Activated T-helper 1 cell treated with anti-CD3 and anti-CD28 coated beads, Interleukin-12 subunit alpha, Interleukin-12 subunit beta, Interleukin-2, Interleukin-4 antibody, amounts not matched to agents 30 ng/mL and 10 ng/mL and 1 ng/mL, durations not matched to agents 14 hours and 24 hours and 36 hours (primary cell): Measurements from ENCODE around the gene LDHD. TPM values are rescaled to one million over a fixed set of nuclear protein-coding genes. Genes with fewer than 3 reads are reported as not detected.
"Not testable (repeated sequence)": the region's sequence is repeated elsewhere in the genome, so short reads cannot be mapped to it uniquely, and the experiment has no call there.

Experiments
- DNase-seq: peaks from one replicate; pipeline ENCODE4 v3.0.0; 2021; ENCODE audit warnings: low spot score
- H3K27ac Mint-ChIP-seq: one replicate; pipeline ENCODE4 v1.8.0; 2021; ENCODE audit warnings: mild to moderate bottlenecking, mixed read lengths
- H3K27me3 Mint-ChIP-seq: one replicate; pipeline ENCODE4 v1.8.0; 2022; ENCODE audit warnings: mild to moderate bottlenecking, moderate library complexity, mixed read lengths; ENCODE audit not compliant: insufficient read depth
- H3K36me3 Mint-ChIP-seq: one replicate; pipeline ENCODE4 v1.8.0; 2021; ENCODE audit warnings: low read depth, mixed read lengths
- H3K4me1 Mint-ChIP-seq: one replicate; pipeline ENCODE4 v1.8.0; 2021; ENCODE audit warnings: low read depth, mixed read lengths
- H3K4me3 Mint-ChIP-seq: one replicate; pipeline ENCODE4 v1.8.0; 2021; ENCODE audit warnings: mild to moderate bottlenecking, moderate library complexity, mixed read lengths
- H3K9me3 Mint-ChIP-seq: one replicate; pipeline ENCODE4 v1.8.0; 2021; ENCODE audit warnings: mixed read lengths
- intact Hi-C: fragments of 100-400 bp; cut with micrococcal nuclease; formaldehyde crosslinking; loops from one replicate; pipeline ENCODE4 v1.15.1; 2024
- total RNA-seq: library from RNA; stranded (reverse); gene quantifications from 2 replicates; pipeline ENCODE4 v1.2.3, GENCODE V29; 2022

LDHD gene
- total RNA-seq, 1 donor from 2014 or later: 0.26 TPM

DNA sequence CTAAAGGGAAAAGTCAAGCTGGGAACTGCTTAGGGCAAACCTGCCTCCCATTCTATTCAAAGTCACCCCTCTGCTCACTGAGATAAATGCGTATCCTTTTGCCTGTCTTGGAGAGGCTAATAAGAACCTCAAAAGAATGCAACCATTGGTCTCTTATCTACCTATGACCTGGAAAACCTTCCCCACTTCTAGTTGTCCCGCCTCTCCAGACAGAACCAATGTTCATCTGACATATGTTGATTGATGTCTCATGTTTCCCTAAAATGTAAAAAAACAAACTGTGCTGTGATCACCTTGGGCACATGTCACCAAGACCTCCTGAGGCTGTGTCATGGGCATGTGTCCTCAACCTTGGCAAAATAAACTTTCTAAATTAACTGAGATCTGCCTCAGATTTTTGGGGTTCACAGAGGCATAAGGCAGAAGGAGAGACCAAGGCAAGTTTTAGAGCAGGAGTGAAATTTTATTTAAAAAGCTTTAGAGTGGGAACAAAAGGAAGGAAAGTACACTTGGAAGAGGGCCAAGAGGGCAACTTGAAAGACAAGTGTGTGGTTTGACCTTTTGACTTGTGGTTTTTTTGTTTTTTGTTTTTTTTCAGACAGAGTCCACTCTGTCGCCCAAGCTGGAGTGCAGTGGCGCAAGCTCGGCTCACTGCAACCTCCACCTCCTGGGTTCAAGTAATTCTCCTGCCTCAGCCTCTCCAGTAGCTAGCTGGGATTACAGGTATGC lies 13.0 kb upstream of the LDHD start:
- peaks cover 16% of the 10 kb centered on the region for H3K9me3 Mint-ChIP-seq
- H3K27ac Mint-ChIP-seq, H3K4me3 Mint-ChIP-seq, H3K4me1 Mint-ChIP-seq, H3K36me3 Mint-ChIP-seq, intact Hi-C loops, DNase-seq, H3K27me3 Mint-ChIP-seq: not testable (repeated sequence)

- H3K9me3 Mint-ChIP-seq: peaks cover 16% of the 10 kb centered on the region
- no peak overlapping the region for H3K27ac Mint-ChIP-seq
- intact Hi-C loops: no loop called here
- DNase-seq: no peak
- no peak overlapping the region for H3K4me3 Mint-ChIP-seq
- peaks cover 9% of the 10 kb centered on the region for H3K4me1 Mint-ChIP-seq
- H3K27me3 Mint-ChIP-seq: peaks cover 2% of the 10 kb centered on the region
- peaks cover 1% of the 10 kb centered on the region for H3K36me3 Mint-ChIP-seq
Measured at GRCh38 chr16:75127713-75128415, 11.3 kb upstream of the LDHD start.

DNA sequence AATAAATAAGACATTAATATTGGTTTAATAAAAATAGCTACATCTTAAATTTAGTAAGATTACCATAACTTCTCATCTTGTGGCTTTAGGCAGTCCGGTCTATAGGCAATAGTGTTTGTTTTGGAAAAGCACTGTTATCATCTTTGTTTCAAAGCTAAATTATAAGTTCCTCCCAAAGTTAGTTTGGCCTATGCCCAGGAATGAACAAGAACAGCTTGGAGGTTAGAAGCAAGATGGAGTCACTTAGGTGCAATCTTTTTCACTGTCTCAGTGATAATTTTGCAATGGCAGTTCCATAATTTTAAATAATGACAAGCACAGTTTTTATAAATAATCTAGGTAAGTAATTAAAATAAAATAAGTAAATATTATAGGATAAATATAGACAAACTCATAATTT lies 6.0 kb upstream of the LDHD start:
- no peaks in the 10 kb centered on the region for H3K4me1 Mint-ChIP-seq
- H3K27me3 Mint-ChIP-seq: peaks cover 2% of the 10 kb centered on the region
- no peak for DNase-seq
- intact Hi-C loops: no loop called here
- H3K36me3 Mint-ChIP-seq: peaks cover 3% of the 10 kb centered on the region
- H3K9me3 Mint-ChIP-seq: peaks cover 22% of the 10 kb centered on the region
- H3K27ac Mint-ChIP-seq: no peak overlapping the region
- no peak overlapping the region for H3K4me3 Mint-ChIP-seq

DNA sequence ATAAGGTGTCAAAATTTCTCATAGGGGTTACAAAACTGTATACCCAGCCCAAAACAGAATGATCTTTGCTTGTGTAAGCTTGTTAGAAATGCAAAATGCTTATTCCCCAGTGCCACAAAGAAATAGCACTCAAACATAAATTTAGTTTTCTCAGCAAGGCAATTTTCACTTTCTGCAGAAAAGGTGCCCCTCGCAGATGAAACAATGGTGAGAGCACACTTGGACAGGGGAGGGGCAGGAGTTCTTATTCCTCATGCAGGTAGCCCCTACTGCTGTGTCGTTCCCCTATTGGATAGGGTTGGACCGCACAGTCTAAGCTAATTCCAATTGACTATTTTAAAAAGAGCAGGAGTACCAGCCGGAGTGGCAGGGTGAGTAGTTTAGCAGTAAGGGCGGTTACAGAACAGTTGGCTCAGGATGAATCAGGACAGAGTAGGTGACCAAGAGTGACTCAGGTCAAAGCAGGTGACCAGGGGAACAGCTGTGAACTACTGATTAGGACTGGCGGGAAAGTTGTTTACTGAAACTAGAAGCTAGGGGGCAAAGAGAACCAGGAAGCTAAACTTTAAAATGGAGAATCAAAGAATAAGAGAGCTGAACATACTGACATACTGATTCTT lies 5.5 kb upstream of the LDHD start:
- Mint-ChIP-seq H3K4me1 (no peaks in the 10 kb centered on the region), H3K9me3 (peaks cover 17% of the 10 kb centered on the region), H3K36me3 (peaks cover 1% of the 10 kb centered on the region), H3K27ac (no peak overlapping the region), H3K27me3 (no peaks in the 10 kb centered on the region), H3K4me3 (no peak overlapping the region)
- intact Hi-C loops: no loop called here
- DNase-seq: no peak

DNA sequence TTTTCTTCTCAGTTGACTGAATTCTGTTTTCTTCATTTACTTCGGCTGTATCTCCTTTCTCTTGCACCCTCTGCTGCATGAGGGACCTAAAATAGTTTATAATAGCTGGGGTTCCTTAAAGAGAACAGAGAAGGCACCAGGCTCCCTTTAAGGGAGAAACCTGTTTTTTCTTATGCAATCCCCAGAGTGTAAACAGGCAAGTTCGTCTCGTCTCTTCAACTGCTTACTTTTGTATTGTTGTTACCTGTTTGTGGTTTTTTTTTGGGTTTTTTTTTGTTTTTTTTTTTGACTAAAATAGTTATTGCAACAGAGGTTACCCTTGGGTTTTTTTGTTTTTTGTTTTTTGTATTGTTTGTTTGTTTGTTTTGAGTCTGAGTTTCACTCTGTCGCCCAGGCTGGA lies 3.7 kb upstream of the LDHD start:
- DNase-seq: no peak
- Mint-ChIP-seq H3K27me3 (no peaks in the 10 kb centered on the region), H3K27ac (no peak overlapping the region), H3K4me3 (no peak overlapping the region), H3K36me3 (peaks cover 1% of the 10 kb centered on the region), H3K9me3 (peaks cover 15% of the 10 kb centered on the region), H3K4me1 (no peaks in the 10 kb centered on the region)
- intact Hi-C loops: no loop called here

DNA sequence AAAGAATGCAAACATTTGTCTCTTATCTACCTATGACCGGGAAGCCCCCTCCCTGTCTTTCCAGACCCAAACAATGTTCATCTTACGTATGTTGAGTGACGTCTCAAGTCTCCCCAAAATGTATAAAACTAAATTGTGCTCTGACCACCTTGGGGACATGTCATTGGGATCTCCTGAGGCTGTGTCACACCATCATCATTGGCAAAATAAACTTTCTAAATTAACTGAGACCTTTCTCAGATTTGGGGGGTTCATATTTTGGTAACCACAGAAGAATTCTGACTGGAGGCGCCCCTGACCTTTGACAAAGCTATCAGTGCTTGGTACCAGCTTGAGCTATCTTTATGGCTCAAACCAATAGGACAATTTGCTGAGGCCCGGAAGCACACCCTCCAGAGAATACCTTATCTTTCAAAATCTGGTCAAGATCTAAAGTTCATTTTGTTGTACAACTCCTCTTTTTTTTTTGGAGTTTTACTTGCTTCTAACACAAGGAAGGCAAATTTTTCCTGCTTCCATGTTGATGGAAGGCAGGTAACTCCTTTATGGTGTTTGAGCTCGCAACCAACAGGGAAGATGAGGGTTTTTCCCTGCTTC lies 2.5 kb upstream of the LDHD start:
- no peak for DNase-seq
- Mint-ChIP-seq H3K9me3 (peaks cover 15% of the 10 kb centered on the region), H3K27ac (no peak overlapping the region), H3K4me1 (no peaks in the 10 kb centered on the region), H3K27me3 (no peaks in the 10 kb centered on the region), H3K4me3 (no peak overlapping the region), H3K36me3 (peaks cover 1% of the 10 kb centered on the region)
- intact Hi-C loops: no loop called here

- DNase-seq: no peak
- Mint-ChIP-seq H3K4me1 (peaks cover 2% of the 10 kb centered on the region), H3K27ac (no peak overlapping the region), H3K36me3 (peaks cover 1% of the 10 kb centered on the region), H3K27me3 (no peaks in the 10 kb centered on the region), H3K9me3 (peaks cover 6% of the 10 kb centered on the region), H3K4me3 (no peak overlapping the region)
- intact Hi-C loops: no loop called here
Measured at GRCh38 chr16:75116911-75117245, 298 bp upstream of the LDHD start.

DNA sequence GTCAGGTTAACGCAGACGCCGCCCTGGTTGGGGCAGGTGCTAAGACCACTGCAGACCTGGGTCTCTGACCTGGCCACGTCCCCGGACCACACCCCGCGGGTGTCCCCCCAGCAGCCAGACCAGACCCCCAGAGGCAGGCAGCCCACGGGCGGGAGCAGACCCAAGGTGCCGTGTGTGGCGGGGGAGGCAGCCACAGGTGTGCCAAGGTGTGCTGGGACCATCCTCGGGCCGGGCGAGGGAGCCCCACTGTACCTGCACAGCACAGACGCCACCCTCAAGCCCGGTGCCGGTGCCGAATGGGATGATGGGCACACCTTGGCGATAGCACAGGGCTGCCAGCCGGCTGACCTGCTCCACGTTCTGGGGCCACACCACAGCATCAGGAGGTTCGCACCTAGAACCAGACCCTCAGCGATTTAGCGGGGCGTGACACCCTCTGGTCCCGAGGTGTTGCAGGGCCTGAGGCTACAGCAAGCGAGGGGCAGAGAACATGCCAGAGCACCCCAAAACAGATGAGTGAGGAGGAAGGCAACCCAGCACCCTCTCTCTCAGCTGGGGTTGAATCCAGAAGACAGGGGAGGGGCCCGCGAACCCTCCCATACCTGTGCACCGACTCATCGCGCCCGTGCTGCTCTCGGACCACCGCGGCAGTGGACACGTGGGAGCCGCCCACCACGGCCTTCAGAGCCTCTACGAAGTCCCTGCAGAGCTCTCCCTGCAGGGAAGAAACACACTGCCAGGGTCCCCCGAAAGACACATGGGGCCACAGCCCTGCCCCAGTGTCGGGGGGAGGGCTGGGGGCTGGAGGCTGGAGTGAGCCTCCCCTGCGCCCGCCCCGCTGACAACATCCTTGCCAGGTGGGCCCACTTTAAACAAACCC lies 1.4 kb downstream of the LDHD start:
- Mint-ChIP-seq H3K4me1 (peaks cover 19% of the 10 kb centered on the region), H3K36me3 (no peaks in the 10 kb centered on the region), H3K9me3 (no peaks in the 10 kb centered on the region), H3K27me3 (no peaks in the 10 kb centered on the region), H3K27ac (no peak overlapping the region), H3K4me3 (no peak overlapping the region)
- intact Hi-C loops: no loop called here
- DNase-seq: no peak

- Mint-ChIP-seq H3K36me3 (no peaks in the 10 kb centered on the region), H3K27ac (no peak overlapping the region), H3K9me3 (no peaks in the 10 kb centered on the region), H3K4me1 (peaks cover 27% of the 10 kb centered on the region), H3K27me3 (no peaks in the 10 kb centered on the region), H3K4me3 (no peak overlapping the region)
- DNase-seq: no peak
- intact Hi-C loops: no loop called here
Measured at GRCh38 chr16:75114179-75114945, 2.2 kb downstream of the LDHD start.

DNA sequence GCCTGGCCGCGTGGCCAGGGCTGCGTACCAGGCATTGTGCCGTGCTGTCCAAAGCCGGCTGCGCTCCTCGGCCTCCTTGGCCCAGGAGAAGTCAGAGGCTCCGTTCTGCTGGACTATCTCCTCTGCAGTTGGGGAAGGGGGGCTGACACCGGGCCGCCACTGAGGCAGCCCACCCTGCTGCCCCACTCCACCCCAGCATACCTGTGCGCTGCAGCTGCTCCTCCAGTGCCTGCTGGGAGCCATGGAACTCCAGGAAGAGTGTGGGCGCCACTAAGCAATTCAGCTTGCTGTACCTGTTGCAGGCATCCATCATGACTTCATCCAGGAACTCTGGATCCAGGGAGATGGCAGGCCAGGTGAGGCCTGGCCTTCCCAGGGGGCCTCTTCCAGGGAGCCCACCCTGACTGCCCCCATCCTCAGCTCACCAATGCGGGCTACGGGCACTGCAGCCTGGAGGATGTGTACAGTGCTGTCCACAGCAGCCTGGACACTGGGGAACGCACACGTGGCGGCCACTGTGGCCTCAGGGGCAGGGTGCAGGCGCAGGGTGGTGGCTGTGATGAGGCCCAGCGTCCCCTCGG lies 2.9 kb downstream of the LDHD start:
- DNase-seq: no peak
- H3K9me3 Mint-ChIP-seq: no peaks in the 10 kb centered on the region
- intact Hi-C loops: no loop called here
- H3K36me3 Mint-ChIP-seq: no peaks in the 10 kb centered on the region
- no peaks in the 10 kb centered on the region for H3K27me3 Mint-ChIP-seq
- H3K4me3 Mint-ChIP-seq: no peak overlapping the region
- peaks cover 34% of the 10 kb centered on the region for H3K4me1 Mint-ChIP-seq
- no peak overlapping the region for H3K27ac Mint-ChIP-seq

GRCh38 chr16:75112734-75113491 lies 3.7 kb downstream of the LDHD start:
- peaks cover 3% of the 10 kb centered on the region for H3K36me3 Mint-ChIP-seq
- H3K27ac Mint-ChIP-seq: peak overlapping the region; percentile 72
- H3K27me3 Mint-ChIP-seq: no peaks in the 10 kb centered on the region
- H3K9me3 Mint-ChIP-seq: no peaks in the 10 kb centered on the region
- H3K4me1 Mint-ChIP-seq: peaks cover 42% of the 10 kb centered on the region
- intact Hi-C loops: no loop called here
- DNase-seq: no peak
- H3K4me3 Mint-ChIP-seq: no peak overlapping the region
